Neural cell (in vitro differentiated cells): ENCODE data around the gene SIGLEC1. TPM values are rescaled to one million over a fixed set of nuclear protein-coding genes. Genes with fewer than 3 reads are reported as not detected.

ENCODE experiments used
- H2AFZ ChIP-seq: fragments of 200-600, 300-800 bp; sonication (generic), shearing (Covaris generic); 2 replicates; pipeline ENCODE4 v1.6.0; 2014; ENCODE audit warnings: low read depth, mild to moderate bottlenecking, antibody characterized with exemption, low read length, moderate library complexity
- H3F3A ChIP-seq: fragments of 200-600 bp; shearing (Covaris generic); 2 replicates; pipeline ENCODE4 v1.6.1; 2016; ENCODE audit warnings: mild to moderate bottlenecking, moderate library complexity, mixed read lengths, antibody characterized with exemption, low read length; ENCODE audit not compliant: insufficient read depth, poor library complexity, severe bottlenecking
- H3K27ac ChIP-seq: fragments of 200-600, 300-800 bp; sonication (generic), shearing (Covaris generic); 2 replicates; pipeline ENCODE4 v1.5.1; 2014; ENCODE audit warnings: mild to moderate bottlenecking, low read length, moderate library complexity
- H3K27me3 ChIP-seq: fragments of 300-800, 200-600 bp; sonication (generic), shearing (Covaris generic); 2 replicates; pipeline ENCODE4 v1.6.0; 2014; ENCODE audit warnings: mild to moderate bottlenecking, low read depth, low read length, moderate library complexity; ENCODE audit not compliant: insufficient read depth
- H3K36me3 ChIP-seq: fragments of 300-800, 200-600 bp; sonication (generic), shearing (Covaris generic); 2 replicates; pipeline ENCODE4 v1.5.1; 2014; ENCODE audit warnings: mild to moderate bottlenecking, antibody characterized with exemption, low read length, moderate library complexity; ENCODE audit not compliant: insufficient read depth
- H3K4me2 ChIP-seq: fragments of 300-800, 200-600 bp; sonication (generic), shearing (Covaris generic); 2 replicates; pipeline ENCODE4 v1.6.0; 2014; ENCODE audit warnings: mild to moderate bottlenecking, low read length
- H3K4me3 ChIP-seq: fragments of 300-800, 200-600 bp; sonication (generic), shearing (Covaris generic); 2 replicates; pipeline ENCODE4 v1.5.1; 2014; ENCODE audit warnings: mild to moderate bottlenecking, low read length, moderate library complexity
- H3K79me2 ChIP-seq: fragments of 200-600 bp; shearing (Covaris generic); replicated peaks from 2 replicates; pipeline ENCODE4 v1.6.0; 2014; ENCODE audit warnings: mild to moderate bottlenecking, low read length, moderate library complexity; ENCODE audit not compliant: insufficient read depth
- H3K9ac ChIP-seq: fragments of 300-800, 200-600 bp; sonication (generic), shearing (Covaris generic); 2 replicates; pipeline ENCODE4 v1.6.1; 2016; ENCODE audit warnings: mild to moderate bottlenecking, low read length, mixed read lengths
- H3K9me2 ChIP-seq: fragments of 200-600 bp; shearing (Covaris generic); 2 replicates; pipeline ENCODE4 v1.6.1; 2016; ENCODE audit warnings: mild to moderate bottlenecking, low read length, mixed read lengths; ENCODE audit not compliant: insufficient read depth
- H3K9me3 ChIP-seq: fragments of 200-600, 300-800 bp; sonication (generic), shearing (Covaris generic); 2 replicates; pipeline ENCODE4 v1.6.1; 2016; ENCODE audit warnings: mild to moderate bottlenecking, mixed run types, low read length, moderate library complexity, mixed read lengths
- H4K20me1 ChIP-seq: fragments of 200-600 bp; shearing (Covaris generic); 2 replicates; pipeline ENCODE4 v1.6.1; 2016; ENCODE audit warnings: mild to moderate bottlenecking, mixed run types; ENCODE audit not compliant: insufficient read depth
- CTCF ChIP-seq: fragments of 450-650 bp; IDR thresholded peaks from 2 replicates; pipeline ENCODE4 v1.5.1; 2014; ENCODE audit warnings: antibody characterized with exemption, mild to moderate bottlenecking, moderate library complexity; ENCODE audit not compliant: poor library complexity, severe bottlenecking
- EP300 ChIP-seq: fragments of 450-650 bp; conservative IDR thresholded peaks from 2 replicates; pipeline ENCODE4 v1.6.1; 2014; ENCODE audit warnings: antibody characterized with exemption, mild to moderate bottlenecking, moderate library complexity; ENCODE audit not compliant: poor library complexity, severe bottlenecking
- EZH2 ChIP-seq: fragments of 200-600, 300-800 bp; shearing (Covaris generic), sonication (generic); IDR thresholded peaks from 2 replicates; pipeline ENCODE4 v1.6.1; 2014; ENCODE audit warnings: antibody characterized with exemption, low read length, borderline replicate concordance, mild to moderate bottlenecking; ENCODE audit not compliant: insufficient read depth, poor library complexity, severe bottlenecking
- MXI1 ChIP-seq: fragments of 450-650 bp; conservative IDR thresholded peaks from 2 replicates; pipeline ENCODE4 v1.6.1; 2014; ENCODE audit warnings: antibody characterized with exemption, mild to moderate bottlenecking; ENCODE audit not compliant: poor library complexity, severe bottlenecking
- POLR2AphosphoS5 ChIP-seq: IDR thresholded peaks from 2 replicates; pipeline ENCODE4 v1.6.1; 2012
- RAD21 ChIP-seq: fragments of 450-650 bp; conservative IDR thresholded peaks from 2 replicates; pipeline ENCODE4 v1.6.1; 2014; ENCODE audit warnings: antibody characterized with exemption, mild to moderate bottlenecking, moderate library complexity
- REST ChIP-seq: IDR thresholded peaks from 2 replicates; pipeline ENCODE4 v1.6.1; 2012; ENCODE audit warnings: borderline replicate concordance
- SMC3 ChIP-seq: fragments of 450-650 bp; conservative IDR thresholded peaks from 2 replicates; pipeline ENCODE4 v1.6.1; 2014; ENCODE audit warnings: antibody characterized with exemption, mild to moderate bottlenecking, moderate library complexity; ENCODE audit not compliant: poor library complexity
- TAF1 ChIP-seq: IDR thresholded peaks from 2 replicates; pipeline ENCODE4 v1.6.1; 2012; ENCODE audit warnings: low read depth
- polyA plus RNA-seq: library from polyadenylated mRNA; depleted of rRNA; stranded (reverse); fragments of >200 nt; gene quantifications from 2 replicates; pipeline ENCODE4 v1.2.3, GENCODE V29; 2014

Gene SIGLEC1
- polyA plus RNA-seq, 1 donor from 2014 or later: 0.12 TPM

- Histone ChIP-seq H3F3A (no peaks in the 10 kb centered on the region), H3K4me2 (no peak overlapping the region), H4K20me1 (no peaks in the 10 kb centered on the region), H3K79me2 (no peaks in the 10 kb centered on the region), H3K27ac (no peak overlapping the region), H3K9ac (no peak overlapping the region), H2AFZ (no peak overlapping the region), H3K27me3 (peaks cover 40% of the 10 kb centered on the region), H3K9me2 (no peaks in the 10 kb centered on the region), H3K4me3 (peak overlapping the region; percentile 37), H3K9me3 (no peaks in the 10 kb centered on the region), H3K36me3 (no peaks in the 10 kb centered on the region)
- TF ChIP-seq EP300: no peak
- TF ChIP-seq CTCF: no peak
- TF ChIP-seq EZH2: no peak
- no peak for TF ChIP-seq TAF1
- TF ChIP-seq REST: no peak
- no peak for TF ChIP-seq POLR2AphosphoS5
- no peak for TF ChIP-seq SMC3
Observed at GRCh38 chr20:3744806-3745685, 32.6 kb upstream of the SIGLEC1 start.

- no peak for TF ChIP-seq POLR2AphosphoS5
- TF ChIP-seq MXI1: no peak
- TF ChIP-seq TAF1: no peak
- no peak for TF ChIP-seq EP300
- no peak for TF ChIP-seq CTCF
- no peak for TF ChIP-seq RAD21
- no peak for TF ChIP-seq REST
- no peak for TF ChIP-seq EZH2
- no peak for TF ChIP-seq SMC3
- Histone ChIP-seq H3K36me3 (no peaks in the 10 kb centered on the region), H3K9me3 (no peaks in the 10 kb centered on the region), H4K20me1 (no peaks in the 10 kb centered on the region), H3K4me3 (no peak overlapping the region), H3F3A (no peaks in the 10 kb centered on the region), H3K79me2 (no peaks in the 10 kb centered on the region), H3K9me2 (no peaks in the 10 kb centered on the region), H3K9ac (no peak overlapping the region), H3K27ac (no peak overlapping the region), H3K27me3 (peaks cover 30% of the 10 kb centered on the region), H3K4me2 (no peak overlapping the region), H2AFZ (no peak overlapping the region)
Observed at GRCh38 chr20:3744037-3744436, 31.6 kb upstream of the SIGLEC1 start.
